Kidney tubule cell (primary cell): ENCODE measurements around the gene ARHGAP10.

Experiments
- DNase-seq: peaks from one replicate; pipeline ENCODE4 v3.0.0-alpha.2; 2018; ENCODE audit warnings: low spot score

The ARHGAP10 gene

DNA sequence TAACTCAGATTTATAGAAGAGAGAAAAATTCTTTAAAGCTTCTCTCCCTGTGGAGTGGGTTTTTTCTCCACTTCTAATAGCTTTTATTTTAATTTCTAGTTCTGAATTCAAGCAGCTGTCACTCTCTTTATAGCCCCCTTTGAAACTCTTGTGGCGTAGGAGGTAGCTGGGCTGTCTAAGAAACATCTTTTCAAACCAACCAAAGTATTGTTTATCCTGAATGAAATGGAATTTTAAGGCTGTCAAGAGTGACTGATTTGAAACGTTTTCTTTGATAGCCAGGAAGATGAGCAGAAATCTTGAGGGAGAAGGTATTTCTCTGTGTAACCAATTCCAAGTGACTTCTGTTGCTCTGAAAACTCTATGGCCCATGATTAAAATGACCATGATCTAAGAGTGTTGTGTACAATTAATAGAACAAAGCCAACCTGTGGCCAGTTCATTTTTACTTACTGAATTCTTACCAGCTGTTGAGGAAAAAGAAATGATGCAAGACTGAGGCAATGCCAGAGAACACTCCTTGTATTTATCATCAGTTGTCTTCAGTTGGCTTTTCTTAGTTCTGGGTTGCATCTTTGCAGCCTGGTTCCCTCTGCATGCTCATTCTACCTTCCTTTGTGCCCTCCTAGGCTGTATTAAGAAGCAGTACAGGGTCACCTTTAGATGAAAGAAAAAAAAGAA is 298.4 kb downstream of the ARHGAP10 start:
- no peak for DNase-seq

DNA sequence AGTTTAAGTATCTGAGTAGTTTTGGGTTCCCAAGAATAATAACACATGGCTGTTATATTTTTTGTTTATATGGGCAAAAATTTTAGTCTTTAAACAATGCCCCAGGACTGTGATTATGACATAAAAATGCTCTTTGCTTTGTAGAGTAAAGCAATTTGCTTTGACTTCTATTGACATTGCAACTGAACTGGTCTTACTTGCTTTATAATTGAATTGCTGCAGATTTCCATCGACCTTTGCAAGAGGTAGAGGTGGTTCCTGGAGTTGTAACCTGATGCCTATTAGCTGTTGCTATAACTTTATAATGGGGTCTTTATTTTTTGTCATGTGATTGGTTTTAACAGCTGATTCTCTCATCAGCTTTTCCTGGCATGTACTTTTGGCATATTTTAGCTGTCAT is 302.9 kb downstream of the ARHGAP10 start:
- no peak for DNase-seq

DNA sequence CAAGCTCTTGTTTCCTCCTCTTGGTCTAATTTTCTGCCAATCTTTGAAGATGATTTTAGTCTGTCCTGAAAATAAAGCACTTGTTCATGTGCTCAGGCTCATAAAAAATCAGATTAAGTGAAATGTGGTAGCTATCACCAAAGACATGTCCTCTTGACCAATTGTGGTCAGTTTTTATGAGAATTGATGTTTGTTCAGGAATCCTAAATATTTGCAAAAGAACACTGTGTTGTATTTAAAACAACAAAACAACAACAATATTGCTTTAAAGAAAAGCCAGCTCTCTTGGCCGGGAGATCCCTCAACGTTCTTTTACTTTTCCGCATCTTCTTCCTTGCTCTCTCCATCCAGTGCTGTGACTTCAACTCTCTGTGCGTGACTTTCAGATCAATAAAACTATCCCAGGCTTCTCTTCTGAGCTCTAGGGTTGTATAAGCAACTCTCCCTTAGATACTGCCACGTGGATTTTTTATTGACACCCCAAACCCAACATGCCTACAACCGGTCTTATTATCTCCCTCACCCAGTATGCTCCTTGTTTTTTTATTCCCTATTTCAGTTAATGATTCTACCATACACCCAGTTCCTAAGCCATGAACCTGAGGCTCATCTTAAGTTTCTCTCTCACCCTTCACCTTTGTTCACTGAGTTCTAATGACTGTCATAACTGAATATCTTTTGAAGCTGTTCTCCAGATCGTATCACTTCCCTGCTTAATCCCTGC is 309.9 kb downstream of the ARHGAP10 start:
- DNase-seq = no peak

DNA sequence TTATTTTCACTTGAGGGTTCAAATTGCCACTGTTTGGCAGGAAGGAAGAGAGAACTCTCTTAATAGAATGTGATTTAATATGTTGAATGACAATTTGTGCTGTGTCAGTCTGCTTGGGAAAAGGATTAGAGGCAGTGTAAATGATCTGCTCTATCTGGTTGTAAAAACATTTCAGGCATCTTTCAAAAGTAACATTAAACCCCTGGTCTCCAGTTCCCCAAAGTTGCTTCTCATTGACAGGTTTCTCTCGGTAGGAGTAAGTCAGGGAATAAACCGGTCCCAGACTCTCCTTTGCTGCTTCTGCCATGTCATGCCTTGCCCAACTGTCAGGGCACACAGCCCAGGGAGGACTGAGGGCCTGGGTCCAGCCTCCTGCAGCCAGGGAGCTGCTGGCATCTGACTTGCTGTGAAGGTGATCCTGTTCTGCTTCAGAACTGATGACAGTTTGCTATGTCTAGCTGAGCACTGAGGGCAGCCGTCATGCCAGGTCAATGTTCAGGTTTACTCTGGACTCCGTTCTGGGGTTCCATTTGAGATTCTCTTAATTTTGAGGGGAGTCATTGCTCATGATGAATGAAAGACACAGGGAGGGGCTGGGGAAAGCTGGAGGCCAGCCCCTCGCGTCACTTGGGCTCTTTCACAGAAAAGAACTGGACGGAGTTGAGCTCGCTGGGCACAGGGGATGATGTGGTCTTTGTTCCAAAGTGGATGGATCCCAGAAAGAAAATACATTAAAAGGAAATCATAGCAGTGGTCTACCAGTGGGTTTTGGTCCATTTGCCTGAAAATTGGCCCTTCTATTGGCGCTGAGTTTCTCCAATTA is 312.4 kb downstream of the ARHGAP10 start:
- no peak for DNase-seq

DNA sequence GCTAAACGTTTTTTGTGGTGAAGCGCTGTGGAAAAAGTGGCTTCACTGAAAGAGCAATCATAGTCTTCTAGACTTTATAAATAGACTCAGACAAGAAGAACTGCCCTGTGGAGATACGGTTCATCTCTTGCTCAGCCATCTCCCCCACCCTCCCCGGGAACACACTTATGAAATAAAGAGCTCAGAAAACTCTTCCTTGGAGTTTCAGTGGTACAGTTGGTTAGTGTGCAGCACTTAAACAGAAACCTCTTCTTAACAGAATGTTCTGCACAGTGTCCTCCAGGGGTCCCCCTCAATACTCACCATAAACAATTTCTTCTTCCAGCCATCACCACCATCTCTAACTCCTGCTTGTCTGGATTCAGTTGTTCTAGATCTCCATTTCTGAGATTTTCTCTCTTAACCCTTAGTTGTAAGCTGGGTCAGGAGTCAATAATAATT is 313.0 kb downstream of the ARHGAP10 start:
- no peak for DNase-seq

DNA sequence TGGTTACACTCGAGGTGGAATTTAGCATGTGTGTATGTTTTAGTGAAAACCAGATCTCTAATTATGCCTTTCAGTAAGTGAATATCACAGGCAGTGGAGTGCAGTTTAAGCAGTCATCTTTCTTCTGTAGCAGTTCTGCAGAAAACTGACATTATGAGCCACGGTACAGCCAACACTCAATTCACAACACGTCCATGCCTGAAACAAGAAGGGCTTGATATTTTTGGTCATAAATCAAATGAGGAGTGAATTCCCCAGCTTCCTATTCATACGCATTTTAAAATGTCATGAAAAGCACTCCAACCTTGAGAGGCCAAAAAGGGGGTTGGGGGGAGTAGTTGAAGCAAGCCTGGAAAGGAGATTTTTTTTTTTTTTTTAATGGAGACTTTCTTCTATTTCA is 316.7 kb downstream of the ARHGAP10 start:
- DNase-seq = no peak

DNA sequence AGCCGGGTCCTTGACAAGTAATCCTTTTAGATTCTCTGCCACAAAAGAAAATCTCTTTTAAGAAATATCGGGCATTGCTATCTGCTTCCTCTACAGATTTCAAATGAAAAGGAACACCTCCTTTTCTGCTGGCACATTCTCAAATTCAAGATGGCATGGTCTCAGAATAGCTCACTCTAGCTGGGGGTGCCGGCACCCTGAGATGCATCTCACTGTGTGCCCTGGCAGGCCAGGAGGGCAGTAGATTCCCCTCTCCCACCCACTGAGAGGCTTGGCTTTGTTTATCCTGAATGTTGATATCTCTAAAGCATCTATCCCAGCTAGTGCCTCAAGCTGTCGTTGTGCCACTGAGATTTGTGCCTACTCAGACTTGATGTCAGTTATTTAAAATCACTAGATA is 319.5 kb downstream of the ARHGAP10 start:
- DNase-seq = no peak

DNA sequence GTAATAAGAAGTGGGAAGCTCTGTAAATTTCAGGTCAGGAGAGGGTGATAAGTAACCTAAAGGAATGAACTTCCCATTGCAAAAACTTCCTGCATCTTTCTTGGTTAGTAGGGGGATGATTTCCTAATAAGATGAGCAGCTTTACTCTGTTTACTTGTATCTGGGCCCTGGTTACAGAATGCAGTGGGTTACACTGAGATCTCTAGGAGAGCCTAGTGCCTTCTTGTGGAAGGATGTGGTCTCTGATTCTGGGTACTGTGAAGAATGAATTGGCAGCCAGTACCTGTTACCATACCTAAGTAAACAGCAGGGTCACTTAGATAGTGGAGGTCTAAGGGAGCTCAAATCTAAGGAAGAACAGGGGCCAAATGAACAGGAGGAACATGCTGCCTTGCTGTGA is 320.6 kb downstream of the ARHGAP10 start:
- no peak for DNase-seq

DNA sequence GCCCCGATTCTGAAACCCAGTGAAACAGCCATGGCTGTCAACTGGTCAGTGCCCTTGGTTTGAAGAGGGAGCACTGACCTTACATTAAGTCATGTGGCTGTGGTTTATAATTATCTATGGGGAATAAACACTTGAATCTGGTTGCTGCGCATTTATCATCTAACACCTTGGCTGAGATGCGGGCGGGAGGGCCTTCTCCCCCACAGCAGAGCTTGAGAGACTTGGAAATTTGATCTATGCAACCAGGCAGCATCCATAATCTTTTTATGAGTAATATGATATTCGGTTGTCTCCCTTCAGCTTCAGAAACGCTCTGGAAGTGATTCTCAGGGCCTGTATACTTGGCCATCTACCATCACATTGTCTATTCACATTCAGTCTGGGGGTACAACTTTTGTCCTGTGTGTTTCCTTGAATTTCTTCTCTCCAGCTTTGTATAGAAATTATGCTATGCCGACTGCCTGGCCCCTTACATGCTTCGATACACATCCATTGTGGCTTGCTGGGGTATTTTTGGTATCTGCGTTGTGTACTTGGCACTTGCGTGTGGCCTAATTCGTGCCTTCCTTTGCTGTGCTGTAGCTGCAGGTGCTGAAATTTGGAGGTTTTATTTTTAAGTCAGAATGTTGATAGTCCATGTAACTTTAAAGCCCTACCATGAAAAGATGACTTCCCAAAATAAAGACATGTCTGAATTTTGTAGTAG is 321.6 kb downstream of the ARHGAP10 start:
- no peak for DNase-seq

DNA sequence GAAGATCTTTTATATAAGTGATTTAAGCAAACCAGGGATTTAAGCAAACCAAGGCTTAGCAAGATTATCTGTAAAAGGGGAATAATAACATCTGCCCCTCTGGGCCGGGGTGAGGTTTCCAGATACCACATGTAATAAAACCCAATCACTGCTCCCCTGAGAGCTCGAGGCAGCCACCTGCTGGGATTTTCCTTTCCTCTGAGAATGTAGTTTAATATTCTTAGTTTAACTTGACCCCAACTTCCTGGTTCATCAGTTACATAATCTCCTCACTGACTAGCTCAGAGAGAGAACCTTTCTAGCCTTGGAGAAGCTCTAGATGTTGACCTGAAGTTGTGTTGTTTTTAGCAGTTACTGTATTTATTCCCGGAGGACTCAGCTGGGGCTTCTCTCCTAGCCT is 322.4 kb downstream of the ARHGAP10 start:
- peak; percentile 50 for DNase-seq

DNA sequence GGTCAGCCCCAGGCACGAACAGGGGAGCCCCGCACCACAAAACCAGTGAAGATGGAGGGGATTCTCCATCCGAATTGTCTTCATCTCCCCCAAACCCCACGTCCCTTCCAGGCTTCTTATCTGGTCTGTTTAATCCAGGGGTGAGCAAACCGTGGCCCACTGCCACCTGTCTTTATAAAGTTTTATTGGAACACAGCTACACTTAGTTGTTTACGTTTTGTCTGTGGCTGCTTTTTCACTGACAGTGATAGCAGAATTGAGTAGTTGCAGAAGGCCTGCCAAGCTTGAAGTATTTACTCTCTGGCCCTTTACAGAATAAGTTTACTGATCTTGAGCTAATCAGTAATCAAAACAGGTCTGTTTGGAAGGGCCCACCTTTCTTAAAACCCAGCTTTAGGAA is 324.0 kb downstream of the ARHGAP10 start:
- DNase-seq = no peak

DNA sequence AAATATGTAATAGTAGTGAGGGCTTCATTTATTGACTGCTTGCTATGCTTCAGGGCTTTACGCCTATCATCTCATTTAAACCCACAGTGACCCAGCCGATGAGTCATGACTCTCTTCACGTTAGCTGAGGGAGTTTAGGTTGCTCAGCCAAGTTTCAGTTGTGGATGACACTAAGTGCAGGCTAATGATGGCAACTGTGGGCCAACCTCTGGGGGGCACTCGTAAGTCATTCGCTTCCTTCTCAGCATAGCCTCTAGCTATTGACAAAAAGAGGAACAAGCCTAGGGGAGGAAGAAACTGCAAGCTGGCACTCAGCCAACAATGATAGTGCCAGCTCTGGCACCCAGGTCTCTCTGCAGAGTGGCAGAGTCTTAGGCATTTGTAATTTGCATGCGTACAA is 325.0 kb downstream of the ARHGAP10 start:
- peak; percentile 78 for DNase-seq

DNA sequence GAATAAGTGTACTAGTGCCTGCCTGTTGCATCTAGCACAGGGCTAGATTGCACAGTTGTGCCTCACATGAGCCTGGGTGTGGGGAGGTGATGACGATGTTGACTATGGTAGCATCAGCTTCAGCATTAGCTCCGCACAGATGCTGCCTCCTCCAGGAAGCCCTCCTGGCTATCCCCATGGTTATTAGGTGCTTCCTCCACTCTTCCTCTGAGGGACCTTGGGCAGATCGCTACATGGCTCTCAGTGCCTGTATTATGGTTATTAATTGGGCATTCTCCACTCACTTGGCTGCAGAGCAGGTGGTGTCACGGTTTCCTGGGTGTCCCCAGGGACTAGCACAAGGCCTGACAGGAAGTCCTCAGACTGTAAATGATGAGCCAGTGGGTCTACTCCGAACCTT is 325.6 kb downstream of the ARHGAP10 start:
- no peak for DNase-seq

DNA sequence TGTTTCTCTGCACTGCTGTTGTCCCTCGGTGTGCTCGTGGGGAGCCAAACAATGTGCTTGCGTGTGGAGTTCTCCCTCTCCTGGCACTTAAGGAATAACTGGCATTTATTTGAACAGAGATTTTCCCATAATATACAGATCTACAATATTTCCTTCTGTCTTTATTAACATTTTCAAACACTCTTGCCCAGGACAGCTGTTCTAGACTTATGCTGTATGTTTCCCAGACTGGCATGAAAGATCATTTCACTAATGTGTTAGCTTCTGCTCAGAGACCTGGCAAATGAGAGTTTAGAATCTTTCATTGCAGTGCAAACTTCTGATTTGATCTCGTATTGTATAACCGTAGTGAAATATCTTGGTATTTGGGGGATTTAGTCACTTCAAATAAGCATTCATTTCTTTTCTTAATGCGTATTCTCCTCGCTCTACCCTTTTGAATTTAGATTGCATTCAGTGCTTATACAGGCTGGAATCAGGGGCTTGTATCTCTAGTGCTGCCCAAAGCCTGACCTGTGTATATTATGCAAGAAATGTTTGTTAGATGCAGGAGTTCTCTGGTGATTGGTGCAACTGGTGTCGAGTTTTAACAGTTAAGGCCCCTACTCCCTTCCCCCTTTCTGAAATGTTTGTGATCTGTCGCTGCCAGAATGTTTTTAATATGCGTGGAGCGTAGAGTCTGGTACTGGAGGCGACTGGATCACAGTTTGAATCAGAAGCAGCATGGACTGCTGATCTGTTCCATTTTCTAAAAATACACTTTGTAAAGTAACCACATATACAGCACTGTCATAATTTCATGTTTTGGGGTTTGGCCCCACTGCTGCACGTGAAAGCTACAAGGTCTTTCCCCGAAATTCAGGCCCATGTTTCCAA is 326.3 kb downstream of the ARHGAP10 start:
- DNase-seq = no peak

DNA sequence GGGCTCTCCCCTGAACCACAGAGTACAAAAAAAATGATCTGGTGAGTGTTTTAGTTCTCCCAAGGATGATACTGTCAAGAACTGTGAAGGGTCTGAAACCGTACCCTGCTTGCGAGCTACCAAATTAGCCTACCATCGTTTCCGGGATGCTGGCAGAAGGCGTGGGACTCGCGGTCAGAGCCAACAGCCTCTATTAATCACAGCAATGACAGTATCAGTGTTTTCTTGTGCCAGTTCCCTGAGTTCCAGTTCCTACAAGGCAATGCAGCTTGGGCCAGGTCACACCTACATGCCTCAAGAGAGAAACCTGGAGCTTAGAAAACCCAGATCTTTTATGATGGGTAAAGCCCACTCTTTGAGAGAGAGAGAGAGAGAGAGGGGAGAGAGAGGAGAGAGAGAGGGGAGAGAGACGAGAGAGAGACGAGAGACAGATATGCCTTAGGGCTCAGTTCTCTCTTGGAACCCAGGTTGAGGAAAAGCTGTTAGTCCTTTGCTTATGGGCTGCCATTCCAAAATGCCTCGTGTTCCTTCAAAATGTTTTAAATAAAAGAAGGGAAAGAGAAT is 327.8 kb downstream of the ARHGAP10 start:
- no peak for DNase-seq

DNA sequence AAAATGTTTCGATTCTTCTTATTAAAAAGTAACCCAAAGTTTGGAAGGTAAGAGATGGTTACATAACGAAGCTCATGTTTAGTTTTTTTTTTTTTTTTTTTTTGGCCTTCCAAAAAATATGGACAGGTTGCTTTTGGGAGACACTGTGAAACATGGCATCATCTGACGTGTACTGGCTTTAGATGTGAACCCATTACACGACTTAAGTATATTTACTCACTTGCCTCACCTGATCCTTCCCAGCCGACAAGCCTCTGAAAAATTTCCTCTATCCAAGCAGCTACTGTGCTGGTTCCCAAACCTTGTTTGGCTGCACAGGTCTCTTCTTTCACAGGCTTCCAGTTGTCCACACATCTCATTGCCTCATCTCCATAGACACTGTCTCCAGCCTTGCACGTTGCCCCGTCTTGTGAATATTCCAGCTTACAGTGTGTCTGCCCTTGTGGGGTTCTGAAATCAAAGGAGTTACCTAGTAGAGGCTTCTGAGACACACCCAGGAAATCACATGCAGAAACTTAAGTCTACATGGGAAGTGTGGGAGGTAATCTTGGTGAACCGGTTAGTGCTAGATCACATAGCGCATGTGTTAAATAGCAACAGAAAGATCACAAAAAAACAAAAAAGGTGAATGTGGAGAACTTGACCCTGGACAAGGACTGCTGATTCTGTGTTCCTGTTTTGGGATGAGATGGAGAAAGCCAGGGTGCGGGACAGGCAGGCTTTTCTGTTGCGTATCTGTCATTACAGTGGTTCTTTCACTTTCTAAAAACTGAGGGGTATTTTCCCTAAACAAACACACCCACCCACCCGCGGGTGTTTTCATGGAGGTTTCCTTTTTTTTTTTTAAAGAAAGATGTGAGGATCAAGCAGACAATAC is 328.6 kb downstream of the ARHGAP10 start:
- no peak for DNase-seq

DNA sequence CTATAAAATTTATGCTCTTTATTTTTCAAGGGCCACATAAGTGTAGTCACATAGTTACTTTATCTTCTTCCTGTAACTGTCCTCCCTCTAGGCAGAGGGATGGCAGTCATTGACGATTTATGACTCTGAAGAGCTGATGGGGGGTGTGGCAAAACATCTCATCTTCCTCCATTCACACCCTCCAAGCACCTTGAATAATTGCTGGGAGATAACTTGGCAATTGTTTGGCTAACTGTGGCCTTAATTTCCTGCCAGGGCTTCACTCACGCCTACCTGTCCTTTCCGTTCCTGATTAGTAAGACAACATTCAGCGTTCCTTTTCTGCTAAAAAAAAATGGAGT is 329.2 kb downstream of the ARHGAP10 start:
- no peak for DNase-seq

DNA sequence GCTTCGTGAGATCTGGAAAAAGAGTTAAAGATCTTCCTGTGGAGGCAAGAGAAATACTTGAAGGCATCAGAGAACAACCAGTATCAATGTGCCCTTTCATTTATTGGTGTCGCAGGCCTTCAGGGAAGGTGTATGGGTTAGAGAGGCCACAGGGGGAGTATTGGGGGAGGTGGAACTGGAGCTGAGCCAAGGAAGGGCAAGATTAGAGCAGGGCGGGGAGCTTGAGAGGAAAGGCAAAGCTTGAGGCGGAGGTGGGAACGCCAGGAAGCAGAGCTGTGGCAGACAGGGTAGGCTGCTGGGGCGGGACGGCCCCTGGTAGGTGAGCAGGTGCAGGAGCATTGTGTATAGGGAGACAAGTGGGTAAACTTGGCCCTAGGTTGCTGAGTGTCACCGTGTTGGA is 329.9 kb downstream of the ARHGAP10 start:
- no peak for DNase-seq

DNA sequence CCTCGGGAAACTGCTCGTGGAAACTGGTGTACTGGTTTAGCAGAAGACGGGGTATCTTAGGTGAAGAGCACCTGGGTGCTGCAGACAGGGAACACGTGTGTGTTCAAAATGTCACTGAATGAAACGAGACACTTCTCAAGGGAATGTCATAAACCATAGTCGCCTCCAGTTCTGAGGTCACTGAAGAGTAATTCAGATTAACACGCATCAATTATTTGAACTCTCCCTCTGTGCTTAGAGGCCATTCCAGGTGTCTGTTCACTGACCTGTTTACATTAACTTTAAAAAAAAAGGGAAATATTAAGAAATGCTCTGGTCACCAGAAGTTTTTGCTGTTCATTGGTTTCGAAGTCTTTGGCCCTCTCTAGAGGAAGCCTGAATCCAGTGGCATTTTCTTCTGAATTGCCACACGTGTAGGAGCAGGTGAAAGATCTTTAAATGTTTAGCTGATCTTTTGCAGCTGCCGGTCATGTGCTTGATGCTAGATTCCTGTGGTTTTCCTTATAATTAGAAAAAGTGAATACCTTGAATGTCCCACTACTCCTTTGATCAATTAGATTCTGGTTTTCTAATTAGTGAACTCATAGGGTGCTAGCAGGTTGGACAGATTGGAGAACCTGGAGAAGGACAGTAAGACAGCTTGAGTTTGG is 330.5 kb downstream of the ARHGAP10 start:
- no peak for DNase-seq

DNA sequence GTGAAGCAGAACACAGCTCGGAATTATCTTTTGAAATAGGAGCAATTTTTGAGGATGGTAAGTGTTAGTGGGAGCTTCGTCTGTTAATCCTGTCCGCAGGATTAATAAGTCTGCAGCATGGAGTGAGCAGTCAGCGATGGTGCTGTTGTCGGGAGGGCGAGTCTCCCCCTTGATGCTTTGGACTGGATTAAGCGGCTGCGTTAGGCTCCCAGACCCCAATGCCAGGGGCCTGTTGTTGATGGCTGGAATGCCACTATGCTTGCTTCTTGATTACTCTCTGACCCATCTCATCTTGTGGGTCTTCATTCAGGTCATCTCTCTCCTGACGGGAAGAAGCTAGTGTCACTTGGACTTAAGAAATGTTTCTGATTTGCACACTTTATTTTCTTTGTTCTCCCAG is 332.6 kb downstream of the ARHGAP10 start:
- no peak for DNase-seq
